WTC11 (cell line): ENCODE data around the gene HSDL2. TPM values are rescaled to one million over a fixed set of nuclear protein-coding genes. Genes with fewer than 3 reads are reported as not detected.
"Not testable (repeated sequence)": the region's sequence is repeated elsewhere in the genome, so short reads cannot be mapped to it uniquely, and the experiment has no call there.

Source experiments
- ATAC-seq: fragments of 200-7000 bp; cut with Tn5 transposase; 2 replicates; pipeline ENCODE4 v1.10.0; 2021; ENCODE audit warnings: mild to moderate bottlenecking, moderate library complexity
- CTCF ChIA-PET: fragments of 300-600 bp; sonication (Branson Sonifier 250); formaldehyde crosslinking; loops from one replicate; lab custom pipeline; 2021; ENCODE audit warnings: antibody characterized with exemption; lab: Charles Lee
- POLR2A ChIA-PET: fragments of 350-600 bp; sonication (Branson Sonifier 250); formaldehyde crosslinking; loops from one replicate; lab custom pipeline; 2021; ENCODE audit warnings: antibody characterized with exemption; lab: Charles Lee
- DNase-seq: peaks from one replicate; pipeline ENCODE4 v3.0.0; 2021; ENCODE audit warnings: low spot score
- H3K27ac Mint-ChIP-seq: 2 replicates; pipeline ENCODE4 v1.8.0; 2021; ENCODE audit warnings: mixed read lengths
- H3K27me3 Mint-ChIP-seq: 2 replicates; pipeline ENCODE4 v1.8.0; 2021; ENCODE audit warnings: low read depth, mild to moderate bottlenecking, moderate library complexity, mixed read lengths
- H3K36me3 Mint-ChIP-seq: 2 replicates; pipeline ENCODE4 v1.8.0; 2021; ENCODE audit warnings: mixed read lengths
- H3K4me1 Mint-ChIP-seq: 2 replicates; pipeline ENCODE4 v1.8.0; 2022; ENCODE audit warnings: mixed read lengths
- H3K4me3 Mint-ChIP-seq: 2 replicates; pipeline ENCODE4 v1.8.0; 2021; ENCODE audit warnings: mild to moderate bottlenecking, moderate library complexity, mixed read lengths
- H3K9me3 Mint-ChIP-seq: 2 replicates; pipeline ENCODE4 v1.8.0; 2021; ENCODE audit warnings: mixed read lengths
- CBFB ChIP-seq: sonication (generic); formaldehyde crosslinking; IDR thresholded peaks from 2 replicates; pipeline ENCODE4 v1.8.1; 2022; ENCODE audit warnings: mild to moderate bottlenecking, low read depth, missing genetic modification reagents
- CREB1 ChIP-seq: sonication (generic); formaldehyde crosslinking; IDR thresholded peaks from 2 replicates; pipeline ENCODE4 v1.8.0; 2023; ENCODE audit warnings: mild to moderate bottlenecking, missing genetic modification reagents
- CREM ChIP-seq: sonication (generic); formaldehyde crosslinking; IDR thresholded peaks from 2 replicates; pipeline ENCODE4 v1.8.1; 2022; ENCODE audit warnings: mild to moderate bottlenecking, missing genetic modification reagents, moderate library complexity
- HMGA2 ChIP-seq: fragments of 250-450 bp; sonication (Bioruptor Pico); IDR thresholded peaks from 2 replicates; pipeline ENCODE4 v1.4.0; 2021; ENCODE audit warnings: mild to moderate bottlenecking, moderate library complexity
- HMGXB4 ChIP-seq: sonication (generic); formaldehyde crosslinking; IDR thresholded peaks from 2 replicates; pipeline ENCODE4 v1.8.1; 2023; ENCODE audit warnings: mild to moderate bottlenecking, moderate library complexity, missing genetic modification reagents
- MLX ChIP-seq: sonication (generic); formaldehyde crosslinking; IDR thresholded peaks from 2 replicates; pipeline ENCODE4 v1.8.1; 2023; ENCODE audit warnings: mild to moderate bottlenecking, missing genetic modification reagents, moderate library complexity
- NFATC4 ChIP-seq: fragments of 250-450 bp; sonication (Bioruptor Pico); IDR thresholded peaks from 2 replicates; pipeline ENCODE4 v1.9.0; 2021; ENCODE audit warnings: mild to moderate bottlenecking
- OVOL2 ChIP-seq: fragments of 250-450 bp; sonication (Bioruptor Pico); IDR thresholded peaks from 2 replicates; pipeline ENCODE4 v1.9.0; 2021; ENCODE audit warnings: mild to moderate bottlenecking, borderline replicate concordance
- SMAD4 ChIP-seq: sonication (generic); formaldehyde crosslinking; IDR thresholded peaks from 2 replicates; pipeline ENCODE4 v1.8.0; 2022; ENCODE audit warnings: mild to moderate bottlenecking, missing genetic modification reagents
- TEAD4 ChIP-seq: sonication (generic); formaldehyde crosslinking; IDR thresholded peaks from 2 replicates; pipeline ENCODE4 v1.8.0; 2022; ENCODE audit warnings: mild to moderate bottlenecking, missing genetic modification reagents
- total RNA-seq: library from RNA; stranded (reverse); gene quantifications from 3 replicates; pipeline ENCODE4 v1.2.3, GENCODE V29; 2021
- TF ChIP-seq, protein P1 (sequence below): fragments of 250-450 bp; sonication (Bioruptor Pico); IDR thresholded peaks from 2 replicates; pipeline ENCODE4 v1.8.0; 2021; ENCODE audit warnings: mild to moderate bottlenecking
- TF ChIP-seq, protein P2 (sequence below): fragments of 250-450 bp; sonication (Bioruptor Pico); IDR thresholded peaks from 2 replicates; pipeline ENCODE4 v1.9.0; 2021; ENCODE audit warnings: mild to moderate bottlenecking, borderline replicate concordance
- TF ChIP-seq, protein P3 (sequence below): fragments of 250-450 bp; sonication (Bioruptor Pico); IDR thresholded peaks from 2 replicates; pipeline ENCODE4 v1.9.0; 2021; ENCODE audit warnings: moderate library complexity, mild to moderate bottlenecking, inconsistent platforms, borderline replicate concordance
- TF ChIP-seq, protein P4 (sequence below): sonication (generic); formaldehyde crosslinking; IDR thresholded peaks from 2 replicates; pipeline ENCODE4 v1.8.0; 2022; ENCODE audit warnings: mild to moderate bottlenecking, missing genetic modification reagents
- TF ChIP-seq, protein P5 (sequence below): sonication (generic); formaldehyde crosslinking; conservative IDR thresholded peaks from 2 replicates; pipeline ENCODE4 v1.8.1; 2022; ENCODE audit warnings: mild to moderate bottlenecking, missing genetic modification reagents

The HSDL2 gene
- total RNA-seq, 1 experiment from 2014 or later = 13.8 TPM

DNA sequence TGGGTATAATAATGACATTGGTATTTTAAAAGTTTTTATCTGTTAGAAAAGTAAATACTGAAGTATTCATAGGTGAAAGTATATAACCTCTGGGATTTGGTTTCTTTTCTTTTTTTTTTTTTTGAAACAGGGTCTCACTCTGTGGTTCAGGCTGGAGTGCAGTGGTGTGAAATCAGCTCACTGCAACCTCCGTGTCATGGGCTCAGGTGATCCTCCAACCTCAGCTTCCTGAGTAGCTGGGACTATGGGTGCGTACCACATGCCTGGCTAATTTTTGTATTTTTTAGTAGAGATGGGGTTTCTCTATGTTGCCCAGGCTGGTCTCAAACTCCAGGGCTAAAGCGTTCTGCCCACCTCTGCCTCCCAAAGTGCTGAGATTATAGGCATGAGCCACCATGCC, 7.2 kb downstream of the HSDL2 start (continued):
- TF ChIP-seq, protein P1, sequence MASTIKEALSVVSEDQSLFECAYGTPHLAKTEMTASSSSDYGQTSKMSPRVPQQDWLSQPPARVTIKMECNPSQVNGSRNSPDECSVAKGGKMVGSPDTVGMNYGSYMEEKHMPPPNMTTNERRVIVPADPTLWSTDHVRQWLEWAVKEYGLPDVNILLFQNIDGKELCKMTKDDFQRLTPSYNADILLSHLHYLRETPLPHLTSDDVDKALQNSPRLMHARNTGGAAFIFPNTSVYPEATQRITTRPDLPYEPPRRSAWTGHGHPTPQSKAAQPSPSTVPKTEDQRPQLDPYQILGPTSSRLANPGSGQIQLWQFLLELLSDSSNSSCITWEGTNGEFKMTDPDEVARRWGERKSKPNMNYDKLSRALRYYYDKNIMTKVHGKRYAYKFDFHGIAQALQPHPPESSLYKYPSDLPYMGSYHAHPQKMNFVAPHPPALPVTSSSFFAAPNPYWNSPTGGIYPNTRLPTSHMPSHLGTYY = no peak
- TF ChIP-seq OVOL2 (CRISPR knock-in tag) = no peak

DNA sequence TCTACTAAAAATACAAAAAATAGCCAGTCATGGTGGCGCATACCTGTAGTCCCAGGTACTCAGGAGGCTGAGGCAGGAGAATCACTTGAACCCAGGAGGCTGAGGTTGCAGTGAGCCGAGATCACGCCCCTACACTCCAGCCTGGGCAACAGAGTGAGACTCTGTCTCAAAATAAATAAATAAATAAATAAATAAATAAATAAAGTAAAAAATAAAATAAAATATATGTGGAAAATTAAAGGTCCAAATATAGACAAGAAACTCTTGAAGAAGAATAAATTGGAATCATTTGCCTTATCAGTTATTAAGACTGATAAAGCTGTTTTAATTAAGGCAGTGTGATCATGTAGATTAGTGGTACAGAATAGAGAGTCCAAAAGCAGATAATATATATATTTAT, 10.0 kb downstream of the HSDL2 start:
- DNase-seq, POLR2A ChIA-PET, H3K27ac Mint-ChIP-seq, CTCF ChIA-PET, H3K9me3 Mint-ChIP-seq, ATAC-seq, H3K4me3 Mint-ChIP-seq, H3K27me3 Mint-ChIP-seq, H3K36me3 Mint-ChIP-seq: not testable (repeated sequence)
- peaks cover 11% of the 10 kb centered on the region for H3K4me1 Mint-ChIP-seq
- TF ChIP-seq HMGA2 (CRISPR knock-in tag) = peak; percentile 86

- CTCF ChIA-PET = interaction anchor here (0.7 to 0.9 kb wide), 2 partner anchors 28 to 167 kb away, joined by 3 read pairs; no protein-coding TSS in a partner anchor
- not testable (repeated sequence) for H3K27ac Mint-ChIP-seq, H3K4me3 Mint-ChIP-seq, H3K27me3 Mint-ChIP-seq, H3K36me3 Mint-ChIP-seq, H3K9me3 Mint-ChIP-seq, ATAC-seq, DNase-seq
- POLR2A ChIA-PET = interaction anchor here (0.7 to 0.8 kb wide), 2 partner anchors 12 to 818 kb away, joined by 3 read pairs; partner anchors contain the start of gene HSDL2
- H3K4me1 Mint-ChIP-seq = peaks cover 18% of the 10 kb centered on the region
Observed at GRCh38 chr9:112391936-112392560, 12.1 kb downstream of the HSDL2 start.

DNA sequence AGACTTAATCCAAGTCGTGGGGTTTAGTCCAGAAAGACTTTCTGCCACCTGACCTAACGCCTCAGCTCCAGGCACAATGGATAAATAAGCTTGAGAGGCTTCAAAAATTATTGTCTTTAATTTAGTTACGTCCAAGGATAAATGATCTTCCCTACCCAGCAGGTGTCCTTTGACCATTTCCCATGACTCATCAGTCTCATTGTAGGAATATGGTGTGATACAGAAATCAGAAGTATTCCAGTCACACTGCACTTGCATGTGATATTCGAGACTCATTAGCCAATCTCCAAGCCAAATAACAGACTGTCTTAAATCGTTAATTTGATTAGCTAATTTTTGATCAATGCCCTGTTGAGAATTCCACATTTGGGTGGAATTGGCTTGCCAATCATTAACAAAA, 13.2 kb downstream of the HSDL2 start:
- H3K27me3 Mint-ChIP-seq, ATAC-seq, DNase-seq, H3K4me3 Mint-ChIP-seq, H3K27ac Mint-ChIP-seq, CTCF ChIA-PET, POLR2A ChIA-PET: not testable (repeated sequence)
- H3K36me3 Mint-ChIP-seq = peaks cover 12% of the 10 kb centered on the region
- H3K9me3 Mint-ChIP-seq = peaks cover 14% of the 10 kb centered on the region
- peaks cover 18% of the 10 kb centered on the region for H3K4me1 Mint-ChIP-seq

DNA sequence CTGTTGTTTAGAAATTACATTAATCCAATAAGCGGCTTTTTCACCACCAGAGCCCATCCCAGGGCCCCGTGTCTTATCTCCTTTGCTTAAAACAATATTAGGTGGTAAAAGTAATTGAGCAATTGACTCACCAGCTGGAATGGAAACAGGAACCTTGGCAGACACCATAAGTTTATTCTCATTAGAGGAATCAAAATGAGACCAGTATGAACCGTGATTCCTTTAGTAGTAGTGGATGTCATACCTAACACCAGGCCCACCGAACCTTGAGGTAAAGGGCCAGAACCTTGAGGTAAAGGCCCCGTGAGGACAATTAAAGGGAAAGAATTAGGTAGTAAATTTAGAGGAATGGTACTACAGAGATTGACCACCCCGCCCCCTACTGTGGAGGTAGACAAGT, 16.5 kb downstream of the HSDL2 start:
- Mint-ChIP-seq H3K9me3 (peaks cover 37% of the 10 kb centered on the region), H3K27me3 (no peaks in the 10 kb centered on the region), H3K36me3 (peaks cover 38% of the 10 kb centered on the region), H3K27ac (no peak overlapping the region; the same call in 1 of the 2 replicates), H3K4me1 (peaks cover 22% of the 10 kb centered on the region), H3K4me3 (no peak overlapping the region)
- DNase-seq (no peak), ATAC-seq (no peak)
- ChIA-PET POLR2A (no interaction called here), CTCF (no interaction called here)
- TF ChIP-seq, protein P2, sequence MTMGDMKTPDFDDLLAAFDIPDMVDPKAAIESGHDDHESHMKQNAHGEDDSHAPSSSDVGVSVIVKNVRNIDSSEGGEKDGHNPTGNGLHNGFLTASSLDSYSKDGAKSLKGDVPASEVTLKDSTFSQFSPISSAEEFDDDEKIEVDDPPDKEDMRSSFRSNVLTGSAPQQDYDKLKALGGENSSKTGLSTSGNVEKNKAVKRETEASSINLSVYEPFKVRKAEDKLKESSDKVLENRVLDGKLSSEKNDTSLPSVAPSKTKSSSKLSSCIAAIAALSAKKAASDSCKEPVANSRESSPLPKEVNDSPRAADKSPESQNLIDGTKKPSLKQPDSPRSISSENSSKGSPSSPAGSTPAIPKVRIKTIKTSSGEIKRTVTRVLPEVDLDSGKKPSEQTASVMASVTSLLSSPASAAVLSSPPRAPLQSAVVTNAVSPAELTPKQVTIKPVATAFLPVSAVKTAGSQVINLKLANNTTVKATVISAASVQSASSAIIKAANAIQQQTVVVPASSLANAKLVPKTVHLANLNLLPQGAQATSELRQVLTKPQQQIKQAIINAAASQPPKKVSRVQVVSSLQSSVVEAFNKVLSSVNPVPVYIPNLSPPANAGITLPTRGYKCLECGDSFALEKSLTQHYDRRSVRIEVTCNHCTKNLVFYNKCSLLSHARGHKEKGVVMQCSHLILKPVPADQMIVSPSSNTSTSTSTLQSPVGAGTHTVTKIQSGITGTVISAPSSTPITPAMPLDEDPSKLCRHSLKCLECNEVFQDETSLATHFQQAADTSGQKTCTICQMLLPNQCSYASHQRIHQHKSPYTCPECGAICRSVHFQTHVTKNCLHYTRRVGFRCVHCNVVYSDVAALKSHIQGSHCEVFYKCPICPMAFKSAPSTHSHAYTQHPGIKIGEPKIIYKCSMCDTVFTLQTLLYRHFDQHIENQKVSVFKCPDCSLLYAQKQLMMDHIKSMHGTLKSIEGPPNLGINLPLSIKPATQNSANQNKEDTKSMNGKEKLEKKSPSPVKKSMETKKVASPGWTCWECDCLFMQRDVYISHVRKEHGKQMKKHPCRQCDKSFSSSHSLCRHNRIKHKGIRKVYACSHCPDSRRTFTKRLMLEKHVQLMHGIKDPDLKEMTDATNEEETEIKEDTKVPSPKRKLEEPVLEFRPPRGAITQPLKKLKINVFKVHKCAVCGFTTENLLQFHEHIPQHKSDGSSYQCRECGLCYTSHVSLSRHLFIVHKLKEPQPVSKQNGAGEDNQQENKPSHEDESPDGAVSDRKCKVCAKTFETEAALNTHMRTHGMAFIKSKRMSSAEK (CRISPR knock-in tag) = no peak
- TF ChIP-seq, protein P3, sequence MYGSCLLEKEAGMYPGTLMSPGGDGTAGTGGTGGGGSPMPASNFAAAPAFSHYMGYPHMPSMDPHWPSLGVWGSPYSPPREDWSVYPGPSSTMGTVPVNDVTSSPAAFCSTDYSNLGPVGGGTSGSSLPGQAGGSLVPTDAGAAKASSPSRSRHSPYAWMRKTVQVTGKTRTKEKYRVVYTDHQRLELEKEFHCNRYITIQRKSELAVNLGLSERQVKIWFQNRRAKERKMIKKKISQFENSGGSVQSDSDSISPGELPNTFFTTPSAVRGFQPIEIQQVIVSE = no peak
- TF ChIP-seq SMAD4 (CRISPR knock-in tag) (no peak), TEAD4 (no peak), CREM (no peak), MLX (CRISPR knock-in tag) (no peak), CREB1 (no peak), HMGXB4 (CRISPR knock-in tag) (no peak), NFATC4 (CRISPR knock-in tag) (no peak), CBFB (CRISPR knock-in tag) (no peak)
- TF ChIP-seq, protein P4, sequence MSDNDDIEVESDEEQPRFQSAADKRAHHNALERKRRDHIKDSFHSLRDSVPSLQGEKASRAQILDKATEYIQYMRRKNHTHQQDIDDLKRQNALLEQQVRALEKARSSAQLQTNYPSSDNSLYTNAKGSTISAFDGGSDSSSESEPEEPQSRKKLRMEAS (CRISPR knock-in tag) = no peak
- TF ChIP-seq, protein P5, sequence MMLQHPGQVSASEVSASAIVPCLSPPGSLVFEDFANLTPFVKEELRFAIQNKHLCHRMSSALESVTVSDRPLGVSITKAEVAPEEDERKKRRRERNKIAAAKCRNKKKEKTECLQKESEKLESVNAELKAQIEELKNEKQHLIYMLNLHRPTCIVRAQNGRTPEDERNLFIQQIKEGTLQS (CRISPR knock-in tag) = no peak
